ENCODE data around the gene FBXL7. TPM values are rescaled to one million over a fixed set of nuclear protein-coding genes. Genes with fewer than 3 reads are reported as not detected.

The FBXL7 gene
- total RNA-seq, 4 donors from 2014 or later: 14.2 to 32.1 (median 24.9) TPM

DNA sequence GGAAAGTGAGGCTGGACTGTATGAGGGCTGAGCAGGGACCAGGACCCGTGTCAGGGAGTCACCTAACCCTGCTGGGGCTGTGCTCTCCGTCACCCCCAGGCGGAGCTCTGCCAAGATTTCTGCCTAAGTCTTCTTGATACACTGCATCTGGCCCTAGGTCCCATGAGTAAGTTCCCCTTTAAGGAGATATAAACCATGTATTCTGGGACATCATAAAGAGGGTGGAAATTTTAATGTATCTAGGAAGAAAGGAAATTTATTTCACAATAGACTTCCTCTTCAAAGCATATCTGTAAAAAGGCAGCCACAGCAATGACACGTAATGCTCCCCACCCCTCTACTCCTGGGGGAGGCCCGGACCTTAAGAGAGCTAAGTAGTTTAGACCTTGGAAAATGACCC is 183.4 kb downstream of the FBXL7 start:
- TF ChIP-seq POLR2AphosphoS5 (IDR thresholded peaks at IDR 0.05) (no peak), POLR2A (IDR thresholded peaks at IDR 0.05) (no peak)
- TF ChIP-seq, protein P1, sequence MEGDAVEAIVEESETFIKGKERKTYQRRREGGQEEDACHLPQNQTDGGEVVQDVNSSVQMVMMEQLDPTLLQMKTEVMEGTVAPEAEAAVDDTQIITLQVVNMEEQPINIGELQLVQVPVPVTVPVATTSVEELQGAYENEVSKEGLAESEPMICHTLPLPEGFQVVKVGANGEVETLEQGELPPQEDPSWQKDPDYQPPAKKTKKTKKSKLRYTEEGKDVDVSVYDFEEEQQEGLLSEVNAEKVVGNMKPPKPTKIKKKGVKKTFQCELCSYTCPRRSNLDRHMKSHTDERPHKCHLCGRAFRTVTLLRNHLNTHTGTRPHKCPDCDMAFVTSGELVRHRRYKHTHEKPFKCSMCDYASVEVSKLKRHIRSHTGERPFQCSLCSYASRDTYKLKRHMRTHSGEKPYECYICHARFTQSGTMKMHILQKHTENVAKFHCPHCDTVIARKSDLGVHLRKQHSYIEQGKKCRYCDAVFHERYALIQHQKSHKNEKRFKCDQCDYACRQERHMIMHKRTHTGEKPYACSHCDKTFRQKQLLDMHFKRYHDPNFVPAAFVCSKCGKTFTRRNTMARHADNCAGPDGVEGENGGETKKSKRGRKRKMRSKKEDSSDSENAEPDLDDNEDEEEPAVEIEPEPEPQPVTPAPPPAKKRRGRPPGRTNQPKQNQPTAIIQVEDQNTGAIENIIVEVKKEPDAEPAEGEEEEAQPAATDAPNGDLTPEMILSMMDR (IDR thresholded peaks at IDR 0.05): peak in 1 of 4 experiments; percentile 8
- Histone ChIP-seq H3K27ac (no peak overlapping the region), H3K4me3 (no peak overlapping the region), H3K4me1 (peaks cover 0 to 22% (median 4%) of the 10 kb centered on the region in 3 donors), H3K9me3 (no peaks in the 10 kb centered on the region), H3K36me3 (no peaks in the 10 kb centered on the region), H3K27me3 (no peaks in the 10 kb centered on the region)
- ATAC-seq: no peak
- WGBS, 2 donors (ENCODE audit: low coverage in 1 of 2): 44 to 76% methylated on average over 4 to 5 of the region's 5 CpGs

GRCh38 chr5:15687401-15687800 is 187.4 kb downstream of the FBXL7 start:
- H3K9me3 ChIP-seq: no peaks in the 10 kb centered on the region
- no peak overlapping the region for H3K27ac ChIP-seq
- H3K4me1 ChIP-seq: peaks cover 0 to 17% (median 4%) of the 10 kb centered on the region in 3 donors
- no peak overlapping the region for H3K4me3 ChIP-seq
- H3K27me3 ChIP-seq: no peaks in the 10 kb centered on the region
- H3K36me3 ChIP-seq: no peaks in the 10 kb centered on the region
- TF ChIP-seq, protein P1 (IDR thresholded peaks at IDR 0.05): no peak
- TF ChIP-seq EP300 (IDR thresholded peaks at IDR 0.05) (no peak), POLR2A (IDR thresholded peaks at IDR 0.05) (no peak), POLR2AphosphoS5 (IDR thresholded peaks at IDR 0.05) (no peak)
- WGBS, 2 donors (ENCODE audit: low coverage in 1 of 2): 86 to 100% methylated on average over 3 of the region's 3 CpGs
- no peak for ATAC-seq

DNA sequence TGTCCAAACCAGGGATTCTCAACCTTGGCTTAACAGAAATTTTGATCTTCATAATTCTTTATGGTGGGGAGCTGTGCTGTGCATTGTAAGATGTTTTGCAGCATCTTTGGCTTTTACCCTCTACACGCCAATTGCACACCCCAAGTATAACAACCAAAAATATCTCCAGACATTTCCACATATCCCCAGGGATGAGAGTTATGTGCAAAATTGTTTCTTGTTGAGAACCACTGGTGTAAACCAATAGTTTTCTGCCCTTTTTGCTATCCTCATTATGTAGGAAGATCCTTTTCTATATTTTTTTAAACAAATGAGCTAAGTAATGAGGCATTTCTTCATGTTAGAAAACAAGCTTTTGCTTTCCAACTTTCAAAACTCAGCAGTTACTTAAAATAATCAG is 189.9 kb downstream of the FBXL7 start:
- peaks cover 4 to 18% (median 5%) of the 10 kb centered on the region in 3 donors for H3K4me1 ChIP-seq
- H3K4me3 ChIP-seq: no peak overlapping the region
- no peak for TF ChIP-seq EP300 (IDR thresholded peaks at IDR 0.05)
- TF ChIP-seq, protein P1 (IDR thresholded peaks at IDR 0.05): no peak
- TF ChIP-seq POLR2AphosphoS5 (IDR thresholded peaks at IDR 0.05): no peak
- TF ChIP-seq POLR2A (IDR thresholded peaks at IDR 0.05): no peak
- no peaks in the 10 kb centered on the region for H3K9me3 ChIP-seq
- H3K27ac ChIP-seq: no peak overlapping the region
- no peaks in the 10 kb centered on the region for H3K36me3 ChIP-seq
- no peaks in the 10 kb centered on the region for H3K27me3 ChIP-seq
- 100% methylated on average over 1 of the region's 1 CpG for WGBS, 2 donors (ENCODE audit: low coverage in 1 of 2)
- ATAC-seq: no peak

GRCh38 chr5:15690611-15691010 is 190.6 kb downstream of the FBXL7 start:
- WGBS, 2 donors (ENCODE audit: low coverage in 1 of 2): 42 to 43% methylated on average over 1 of the region's 1 CpG

GRCh38 chr5:15691521-15691920 is 191.5 kb downstream of the FBXL7 start:
- H3K9me3 ChIP-seq: no peaks in the 10 kb centered on the region
- WGBS, 2 donors (ENCODE audit: low coverage in 1 of 2): 65 to 88% methylated on average over 3 to 4 of the region's 5 CpGs
- H3K4me3 ChIP-seq: no peak overlapping the region
- no peaks in the 10 kb centered on the region for H3K27me3 ChIP-seq
- ATAC-seq: no peak
- no peaks in the 10 kb centered on the region for H3K36me3 ChIP-seq
- no peak overlapping the region for H3K27ac ChIP-seq
- TF ChIP-seq EP300 (IDR thresholded peaks at IDR 0.05) (no peak), POLR2A (IDR thresholded peaks at IDR 0.05) (no peak), POLR2AphosphoS5 (IDR thresholded peaks at IDR 0.05) (no peak)
- TF ChIP-seq, protein P1 (IDR thresholded peaks at IDR 0.05): no peak
- peaks cover 4 to 30% (median 9%) of the 10 kb centered on the region in 3 donors for H3K4me1 ChIP-seq

More at GRCh38 chr5:15690611-15691010, 190.6 kb downstream of the FBXL7 start:
- no peak for ATAC-seq
- H3K4me1 ChIP-seq: peaks cover 4 to 26% (median 9%) of the 10 kb centered on the region in 3 donors
- H3K36me3 ChIP-seq: no peaks in the 10 kb centered on the region
- TF ChIP-seq POLR2A (IDR thresholded peaks at IDR 0.05) (no peak), POLR2AphosphoS5 (IDR thresholded peaks at IDR 0.05) (no peak), EP300 (IDR thresholded peaks at IDR 0.05) (no peak)
- TF ChIP-seq, protein P1 (IDR thresholded peaks at IDR 0.05): no peak
- H3K27ac ChIP-seq: no peak overlapping the region
- no peaks in the 10 kb centered on the region for H3K9me3 ChIP-seq
- H3K4me3 ChIP-seq: no peak overlapping the region
- H3K27me3 ChIP-seq: no peaks in the 10 kb centered on the region
